H1 (cell line): Measurements from ENCODE around the gene GTPBP6. TPM values are rescaled to one million over a fixed set of nuclear protein-coding genes. Genes with fewer than 3 reads are reported as not detected.

ENCODE experiments used
- BACH1 ChIP-seq: IDR thresholded peaks from 2 replicates; pipeline ENCODE4 v1.6.1; 2012; ENCODE audit warnings: low read length, improper control_type of control experiment
- CHD7 ChIP-seq: fragments of 300-600 bp; sonication (generic); IDR thresholded peaks from 2 replicates; pipeline ENCODE4 v1.7.1; 2012; ENCODE audit warnings: low read length, moderate library complexity, mild to moderate bottlenecking, inconsistent platforms; ENCODE audit not compliant: insufficient replicate concordance
- CTBP2 ChIP-seq: IDR thresholded peaks from 2 replicates; pipeline ENCODE4 v1.7.0; 2011; ENCODE audit warnings: borderline replicate concordance, mild to moderate bottlenecking, moderate library complexity, mixed read lengths, low read length; ENCODE audit not compliant: insufficient read depth, insufficient read length
- MAX ChIP-seq: IDR thresholded peaks from 2 replicates; pipeline ENCODE4 v1.6.1; 2012; ENCODE audit warnings: inconsistent platforms
- RXRA ChIP-seq: IDR thresholded peaks from 2 replicates; pipeline ENCODE4 v1.6.1; 2011; ENCODE audit warnings: low read depth, mild to moderate bottlenecking, low read length, moderate library complexity; ENCODE audit not compliant: insufficient read depth
- SIRT6 ChIP-seq: IDR thresholded peaks from one replicate; pipeline ENCODE4 v1.7.1; 2012; ENCODE audit warnings: low read length, inconsistent platforms
- SUZ12 ChIP-seq: fragments of 200-600 bp; sonication (generic); IDR thresholded peaks from 2 replicates; pipeline ENCODE4 v1.6.1; 2012; ENCODE audit warnings: mild to moderate bottlenecking, inconsistent platforms, low read length, moderate library complexity, mixed read lengths
- TAF7 ChIP-seq: optimal IDR thresholded peaks from 2 replicates; pipeline ENCODE3; 2011; ENCODE audit warnings: low read depth, mild to moderate bottlenecking, inconsistent platforms, low read length, moderate library complexity, borderline replicate concordance
- polyA plus RNA-seq, 7 experiments: library from polyadenylated mRNA; depleted of rRNA in 3 of 7; stranded (reverse) in 5 of 7; unstranded in 2 of 7; fragments of >200 nt in 5 of 7; fragments of 200-250 nt in 2 of 7; gene quantifications; 1 replicate in 5 of 7; 2 replicates in 1 of 7; 4 replicates in 1 of 7; pipeline versions ENCODE4 v1.2.1 to v1.2.3, GENCODE V29; 2011 to 2013; ENCODE audit warnings: missing spikeins in 2 of 7, mixed read lengths in 2 of 7
- total RNA-seq: library from RNA; stranded (reverse); fragmentation: NEBNext Ultra II Directional; extraction: Animal tissue kit (Norgen Biotek cat#: 25700); gene quantifications from 2 replicates; pipeline ENCODE4 v1.2.1, GENCODE V29; 2021
- TF ChIP-seq, protein P1 (sequence below): IDR thresholded peaks from 2 replicates; pipeline ENCODE4 v1.6.1; 2011; ENCODE audit warnings: low read length, improper control_type of control experiment

GTPBP6 gene
- total and polyA plus RNA-seq, 2 of the 8 experiments (the other 6 are each of a cell fraction or from before 2014, with no cell fraction given) = 33.9 to 57.1 TPM

DNA sequence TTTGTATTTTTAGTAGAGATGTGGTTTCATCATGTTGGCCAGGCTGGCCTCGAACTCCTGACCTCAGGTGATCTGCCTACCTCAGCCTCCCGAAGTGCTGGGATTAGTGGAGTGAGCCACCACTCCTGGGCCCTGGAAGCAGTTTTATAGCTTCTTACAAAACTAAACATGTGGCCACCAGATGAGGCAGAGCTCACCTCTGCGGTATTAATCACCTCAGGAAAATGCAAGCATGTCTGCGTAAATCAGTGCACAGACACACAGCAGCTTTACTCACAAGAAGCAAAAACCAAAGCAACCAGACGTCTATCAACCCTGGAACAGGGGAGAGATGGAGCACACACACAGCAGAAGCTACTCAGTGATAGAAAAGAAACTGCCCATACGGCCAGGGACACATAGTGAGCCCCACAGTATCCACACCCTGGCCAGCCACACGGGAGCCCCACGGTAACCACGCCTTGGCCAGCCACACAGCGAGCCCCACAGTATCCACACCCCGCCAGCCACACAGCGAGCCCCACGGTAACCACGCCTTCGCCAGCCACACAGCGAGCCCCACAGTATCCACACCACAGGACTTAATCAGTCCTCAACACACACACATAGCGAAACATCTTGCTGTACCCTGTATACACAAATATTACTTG, 37.9 kb upstream of the GTPBP6 start (continued):
- TF ChIP-seq CHD7 (no peak), SIRT6 (no peak), TAF7 (no peak), RXRA (no peak), BACH1 (no peak), MAX (no peak), CTBP2 (no peak), SUZ12 (no peak)
- TF ChIP-seq, protein P1, sequence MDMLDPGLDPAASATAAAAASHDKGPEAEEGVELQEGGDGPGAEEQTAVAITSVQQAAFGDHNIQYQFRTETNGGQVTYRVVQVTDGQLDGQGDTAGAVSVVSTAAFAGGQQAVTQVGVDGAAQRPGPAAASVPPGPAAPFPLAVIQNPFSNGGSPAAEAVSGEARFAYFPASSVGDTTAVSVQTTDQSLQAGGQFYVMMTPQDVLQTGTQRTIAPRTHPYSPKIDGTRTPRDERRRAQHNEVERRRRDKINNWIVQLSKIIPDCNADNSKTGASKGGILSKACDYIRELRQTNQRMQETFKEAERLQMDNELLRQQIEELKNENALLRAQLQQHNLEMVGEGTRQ = no peak
